Measurements from ENCODE around the gene YBX3. TPM values are rescaled to one million over a fixed set of nuclear protein-coding genes. Genes with fewer than 3 reads are reported as not detected.

YBX3 gene
- total and polyA plus RNA-seq, 2 of the 4 experiments (the other 2 are of a cell fraction) = 33.7 to 132 TPM

DNA sequence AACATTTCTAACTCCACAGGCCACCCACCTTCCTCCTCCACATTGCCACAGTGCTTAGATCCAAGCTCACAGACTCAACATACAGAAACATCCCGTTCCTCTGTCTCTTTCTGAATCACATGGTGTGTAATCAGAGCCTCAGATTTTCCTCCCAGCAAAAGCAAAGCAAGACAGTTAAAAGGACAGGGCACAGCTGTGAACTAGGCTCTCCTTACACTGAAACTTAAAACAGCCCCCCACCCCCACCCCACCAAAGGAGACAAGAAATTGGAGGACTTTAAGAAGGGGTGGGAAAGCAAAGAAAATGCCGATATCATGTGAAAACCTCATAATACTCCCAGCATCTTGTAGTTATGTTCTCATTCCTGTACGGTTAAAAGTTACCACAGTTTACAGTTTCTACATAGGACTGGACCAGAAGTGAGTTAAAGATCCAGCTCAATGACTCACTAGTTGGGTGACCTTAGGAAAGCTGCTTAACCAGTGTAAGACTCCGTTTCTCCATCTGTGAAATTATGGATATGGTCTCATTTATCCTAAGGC is 4.8 kb downstream of the YBX3 start:
- Histone ChIP-seq H4K5ac (ENCODE audit: low read depth, low read length) (0 out of 2 replicates have a peak overlapping the region, but pooled peaks have one; percentile 5), H3K23ac (ENCODE audit: low read depth, low read length) (peak overlapping the region; percentile 43; the same call in 1 of the 2 replicates), H3K27me3 (ENCODE audit: control insufficient read depth, insufficient read depth, low read length) (no peaks in the 10 kb centered on the region), H3K56ac (ENCODE audit: extremely low read depth, insufficient read depth, low read length) (peak overlapping the region; percentile 2; the same call in 1 of the 2 replicates), H2BK5ac (ENCODE audit: low read depth, low read length, poor library complexity, severe bottlenecking) (peak overlapping the region; percentile 85), H3K14ac (replicated peaks; ENCODE audit: low read depth, low read length) (0 out of 2 replicates have a peak overlapping the region, but pooled peaks have one; percentile 5), H2AK5ac (ENCODE audit: low read depth, low read length) (no peak overlapping the region), H3K4me2 (ENCODE audit: low read depth, low read length) (peak overlapping the region; percentile 85), H3K18ac (ENCODE audit: low read depth, low read length) (peak overlapping the region; percentile 93; the same call in 1 of the 2 replicates), H4K20me1 (ENCODE audit: insufficient read depth, low read length) (peaks cover 30% of the 10 kb centered on the region), H3K27ac (ENCODE audit: insufficient read depth, low read length) (peak overlapping the region; percentile 70), H2BK20ac (ENCODE audit: low read depth, low read length) (0 out of 2 replicates have a peak overlapping the region, but pooled peaks have one; percentile 2), H3K4ac (ENCODE audit: low read depth, low read length) (peak overlapping the region; percentile 3; the same call in 1 of the 2 replicates), H4K91ac (ENCODE audit: insufficient read depth, low read depth, low read length) (peak overlapping the region; percentile 26; the same call in 1 of the 2 replicates), H3K36me3 (ENCODE audit: control insufficient read depth, insufficient read depth, low read length) (peaks cover 8% of the 10 kb centered on the region), H3K9me1 (ENCODE audit: insufficient read depth, low read length) (peaks cover 6% of the 10 kb centered on the region), H3K4me3 (ENCODE audit: insufficient read depth, low read depth, low read length) (peak overlapping the region; percentile 36; the same call in 1 of the 2 replicates), H2AK9ac (replicated peaks; ENCODE audit: low read depth, low read length, poor library complexity) (no peak overlapping the region), H3K79me1 (ENCODE audit: low read depth in 1 of 2, low read length in 2 of 2) (peaks cover 10 to 48% of the 10 kb centered on the region in 2 experiments), H3K9ac (ENCODE audit: low read depth, low read length) (peak overlapping the region; percentile 12; the same call in 1 of the 2 replicates), H4K8ac (ENCODE audit: low read depth in 2 of 2, low read length in 2 of 2) (peak overlapping the region in 1 of 2 experiments; percentile 16; a peak in 2 of 4 replicates), H3K9me3 (ENCODE audit: control insufficient read depth, insufficient read depth, low read length) (no peaks in the 10 kb centered on the region), H2BK120ac (ENCODE audit: low read depth, low read length) (peak overlapping the region; percentile 66), H2BK15ac (ENCODE audit: low read depth, low read length) (no peak overlapping the region), H2AFZ (replicated peaks; ENCODE audit: low read length, poor library complexity) (peak overlapping the region; percentile 36), H3K4me1 (ENCODE audit: control insufficient read depth, insufficient read depth, low read length) (peaks cover 5% of the 10 kb centered on the region; the same call in 1 of the 2 replicates)
- ATAC-seq (ENCODE audit: low read depth) (peak; percentile 45), DNase-seq (peak; percentile 92)
- TF ChIP-seq USF2 (IDR thresholded peaks at IDR 0.05; ENCODE audit: low read depth, low read length) (peak; percentile 66), CHD1 (IDR thresholded peaks at IDR 0.05; ENCODE audit: low read depth, low read length) (no peak), SMC3 (IDR thresholded peaks at IDR 0.05; ENCODE audit: low read depth, low read length) (no peak), CEBPB (IDR thresholded peaks at IDR 0.05; ENCODE audit: low read depth, low read length) (peak; percentile 28; the same call in 1 of the 2 replicates), MAZ (IDR thresholded peaks at IDR 0.05; ENCODE audit: borderline replicate concordance, low read depth, low read length) (no peak), FOS (IDR thresholded peaks at IDR 0.05; ENCODE audit: low read depth, low read length) (peak; percentile 54), NFE2L2 (IDR thresholded peaks at IDR 0.05; ENCODE audit: low read depth, low read length) (no peak), POLR2A (IDR thresholded peaks at IDR 0.05; ENCODE audit: low read depth, low read length) (peak; percentile 54; the same call in 1 of the 2 replicates)
- BruUV-seq (replicated peaks) = no TSS peak
- intact Hi-C loops (cut with micrococcal nuclease) = loop anchor here (2.0 kb wide), 1 partner anchor 354 kb away; no protein-coding TSS in a partner anchor
- dilution Hi-C loops (cut with HindIII; ENCODE audit: low sequenced_read_pairs, unreplicated experiment) = no loop called here
- POLR2A ChIA-PET (ENCODE audit: unreplicated experiment) = no interaction called here
- WGBS, 2 experiments (ENCODE audit: extremely low coverage in 2 of 2, insufficient read length in 1 of 2) = 17% methylated on average over 1 of the region's 4 CpGs; no CpG with 5 or more reads in 1 of the 2 experiments
- in situ Hi-C loops (cut with MboI; ENCODE audit: low sequenced_read_pairs) = no loop called here
- CTCF ChIA-PET = interaction anchor here (0.5 to 1.3 kb wide), 3 partner anchors 13 to 351 kb away, joined by 3 to 4 read pairs (median 3); no protein-coding TSS in a partner anchor

All from IMR-90 (cell line).